K562 (cell line): ENCODE measurements around the gene CUL1. TPM values are rescaled to one million over a fixed set of nuclear protein-coding genes. Genes with fewer than 3 reads are reported as not detected.

ENCODE experiments used
- ARNT ChIP-seq, 2 experiments: fragments of 450-650 bp; IDR thresholded peaks; 2 replicates each; pipeline ENCODE4 v1.6.1; 2016; ENCODE audit warnings: mild to moderate bottlenecking in 1 of 2
- CEBPG ChIP-seq, 3 experiments: fragments of 200-800 bp in 1 of 3; sonication (Bioruptor generic) in 1 of 3; sonication (generic) in 1 of 3; formaldehyde crosslinking in 1 of 3; IDR thresholded peaks in 2 of 3; conservative IDR thresholded peaks in 1 of 3; 2 replicates each; pipeline versions ENCODE4 v1.6.1 to v1.8.0; 2016 to 2022; ENCODE audit warnings: missing compliant biosample characterization in 2 of 3, missing genetic modification characterization in 2 of 3, mild to moderate bottlenecking in 1 of 3, missing genetic modification reagents in 1 of 3
- ELF1 ChIP-seq: fragments of 200-800 bp; sonication (Bioruptor generic); IDR thresholded peaks from 2 replicates; pipeline ENCODE4 v1.6.1; 2016; ENCODE audit warnings: missing genetic modification characterization, missing compliant biosample characterization
- GMEB1 ChIP-seq: fragments of 250-450 bp; sonication (Bioruptor Pico); IDR thresholded peaks from 2 replicates; pipeline ENCODE4 v1.4.0; 2020; ENCODE audit warnings: mild to moderate bottlenecking
- NCOA2 ChIP-seq, 2 experiments: fragments of 450-650 bp; IDR thresholded peaks; 2 replicates each; pipeline ENCODE4 v1.6.1; 2018; ENCODE audit warnings: mild to moderate bottlenecking in 2 of 2, moderate library complexity in 1 of 2; ENCODE audit not compliant: partially characterized antibody in 2 of 2
- POLR2H ChIP-seq: IDR thresholded peaks from 2 replicates; pipeline ENCODE4 v1.6.1; 2016; ENCODE audit warnings: missing genetic modification characterization, low read depth, mild to moderate bottlenecking, control low read depth, missing compliant biosample characterization, moderate library complexity
- TAF1 ChIP-seq: IDR thresholded peaks from 2 replicates; pipeline ENCODE4 v1.6.1; 2011; ENCODE audit warnings: mild to moderate bottlenecking, low read length, moderate library complexity; ENCODE audit not compliant: insufficient read depth, control insufficient read depth, severe bottlenecking; ENCODE audit errors: extremely low read depth
- TGIF2 ChIP-seq: sonication (generic); formaldehyde crosslinking; IDR thresholded peaks from 2 replicates; pipeline ENCODE4 v1.8.1; 2022; ENCODE audit warnings: mild to moderate bottlenecking, missing genetic modification reagents, moderate library complexity
- polyA plus RNA-seq, 8 experiments: library from polyadenylated mRNA; depleted of rRNA in 4 of 8; stranded (reverse) in 5 of 8; unstranded in 3 of 8; fragments of >200 nt; fragmentation: Nextera tagmentation in 2 of 8; fragmentation: Illumina TruSeq in 1 of 8; extraction: Ambion mirVana in 2 of 8; extraction: Trizol in 1 of 8; gene quantifications; 2 replicates each; pipeline versions ENCODE4 v1.2.1 to v1.2.3, GENCODE V29; 2011 to 2014; ENCODE audit warnings: inconsistent platforms in 1 of 8, missing spikeins in 1 of 8
- total RNA-seq, 7 experiments: library from RNA; depleted of rRNA in 6 of 7; stranded (reverse); fragments of >200 nt in 6 of 7; fragmentation: Illumina TruSeq in 2 of 7; extraction: Trizol in 2 of 7; gene quantifications; 2 replicates each; pipeline versions ENCODE4 v1.2.1 to v1.2.3, GENCODE V29; 2011 to 2021; ENCODE audit warnings: low replicate concordance in 1 of 7
- TF ChIP-seq, protein P1 (sequence below): fragments of 450-650 bp; IDR thresholded peaks from 2 replicates; pipeline ENCODE4 v1.6.1; 2018; ENCODE audit not compliant: partially characterized antibody

The CUL1 gene
- total and polyA plus RNA-seq, 9 of the 15 experiments (the other 6 are each of a cell fraction or from before 2014, with no cell fraction given) = 31.5 to 107 (median 96.5) TPM

DNA sequence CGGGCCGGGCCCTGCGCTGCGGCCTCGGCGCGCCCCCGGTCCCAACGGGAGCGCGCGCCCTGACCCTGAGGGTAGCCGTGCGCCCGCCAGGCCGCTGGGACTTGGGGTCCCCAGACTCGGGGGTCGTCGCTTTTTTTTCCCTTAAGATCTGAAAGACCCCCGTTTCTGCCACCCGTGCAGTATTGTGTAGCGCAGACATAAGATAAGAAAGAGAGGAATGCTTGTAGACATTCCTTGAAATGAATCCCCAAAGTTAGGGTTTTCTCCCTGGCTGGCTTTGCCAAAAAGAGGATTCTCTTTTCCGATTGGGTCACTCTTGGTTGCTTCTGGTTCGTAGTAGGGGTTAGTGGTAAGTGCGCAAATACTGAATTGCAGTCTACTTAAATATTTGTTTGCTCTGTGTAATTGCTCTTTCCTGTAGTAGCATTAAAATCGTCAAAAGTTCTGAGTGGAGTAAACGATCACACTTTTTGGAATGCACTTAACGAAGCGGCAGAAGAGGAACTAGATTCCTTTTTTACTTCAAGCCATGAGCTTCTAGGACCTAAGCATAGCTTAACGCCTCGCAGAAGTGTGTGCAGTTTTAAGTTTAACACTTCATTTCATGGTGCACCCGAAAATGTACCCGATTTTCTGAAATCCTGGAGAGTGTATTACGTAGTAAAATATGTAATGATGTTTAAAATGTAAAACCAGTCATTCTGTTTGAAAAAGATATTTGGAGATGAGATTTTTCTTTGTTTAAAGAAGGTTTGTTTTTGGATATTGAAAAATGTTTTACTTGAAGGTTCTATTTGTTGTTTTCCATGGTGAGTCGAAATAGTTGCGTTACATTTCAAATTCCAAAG is 1.3 kb downstream of the CUL1 start (continued):
- TF ChIP-seq GMEB1 (CRISPR knock-in tag) = peak; percentile 32; the same call in 1 of the 2 replicates
- peak in 1 of 2 experiments; percentile 38; a peak in 1 of 4 replicates for TF ChIP-seq ARNT (IDR thresholded peaks at IDR 0.05)
- TF ChIP-seq TAF1 = peak; percentile 66
- 0 out of 2 replicates have a peak, but pooled peaks have one; percentile 80 for TF ChIP-seq TGIF2 (CRISPR knock-in tag)
- TF ChIP-seq, protein P1, sequence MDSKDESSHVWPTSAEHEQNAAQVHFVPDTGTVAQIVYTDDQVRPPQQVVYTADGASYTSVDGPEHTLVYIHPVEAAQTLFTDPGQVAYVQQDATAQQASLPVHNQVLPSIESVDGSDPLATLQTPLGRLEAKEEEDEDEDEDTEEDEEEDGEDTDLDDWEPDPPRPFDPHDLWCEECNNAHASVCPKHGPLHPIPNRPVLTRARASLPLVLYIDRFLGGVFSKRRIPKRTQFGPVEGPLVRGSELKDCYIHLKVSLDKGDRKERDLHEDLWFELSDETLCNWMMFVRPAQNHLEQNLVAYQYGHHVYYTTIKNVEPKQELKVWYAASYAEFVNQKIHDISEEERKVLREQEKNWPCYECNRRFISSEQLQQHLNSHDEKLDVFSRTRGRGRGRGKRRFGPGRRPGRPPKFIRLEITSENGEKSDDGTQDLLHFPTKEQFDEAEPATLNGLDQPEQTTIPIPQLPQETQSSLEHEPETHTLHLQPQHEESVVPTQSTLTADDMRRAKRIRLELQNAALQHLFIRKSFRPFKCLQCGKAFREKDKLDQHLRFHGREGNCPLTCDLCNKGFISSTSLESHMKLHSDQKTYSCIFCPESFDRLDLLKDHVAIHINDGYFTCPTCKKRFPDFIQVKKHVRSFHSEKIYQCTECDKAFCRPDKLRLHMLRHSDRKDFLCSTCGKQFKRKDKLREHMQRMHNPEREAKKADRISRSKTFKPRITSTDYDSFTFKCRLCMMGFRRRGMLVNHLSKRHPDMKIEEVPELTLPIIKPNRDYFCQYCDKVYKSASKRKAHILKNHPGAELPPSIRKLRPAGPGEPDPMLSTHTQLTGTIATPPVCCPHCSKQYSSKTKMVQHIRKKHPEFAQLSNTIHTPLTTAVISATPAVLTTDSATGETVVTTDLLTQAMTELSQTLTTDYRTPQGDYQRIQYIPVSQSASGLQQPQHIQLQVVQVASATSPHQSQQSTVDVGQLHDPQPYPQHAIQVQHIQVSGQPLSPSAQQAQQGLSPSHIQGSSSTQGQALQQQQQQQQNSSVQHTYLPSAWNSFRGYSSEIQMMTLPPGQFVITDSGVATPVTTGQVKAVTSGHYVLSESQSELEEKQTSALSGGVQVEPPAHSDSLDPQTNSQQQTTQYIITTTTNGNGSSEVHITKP = peak; percentile 8
- peak; percentile 54; the same call in 1 of the 2 replicates for TF ChIP-seq POLR2H (tag)
- TF ChIP-seq CEBPG (CRISPR knock-in tag; IDR thresholded peaks at IDR 0.05) = no peak
- TF ChIP-seq CEBPG (tag; conservative IDR thresholded peaks at IDR 0.05 in 1 of 2, IDR thresholded peaks at IDR 0.05 in 1 of 2) = peak in 1 of 2 experiments; percentile 54; a peak in 1 of 4 replicates
- TF ChIP-seq ELF1 (tag) = no peak
- no peak for TF ChIP-seq NCOA2 (IDR thresholded peaks at IDR 0.05; ENCODE audit: partially characterized antibody in 2 of 2)
